ENCODE measurements around the gene KIAA1328.
"Not testable (repeated sequence)": the region's sequence is repeated elsewhere in the genome, so short reads cannot be mapped to it uniquely, and the experiment has no call there.

The KIAA1328 gene

GRCh38 chr18:36856815-36857214 lies 27.9 kb downstream of the KIAA1328 start:
- Histone ChIP-seq H3K9ac (ENCODE audit: low read length) (no peak overlapping the region), H3K36me3 (ENCODE audit: control insufficient read depth, insufficient read depth, low read length) (no peaks in the 10 kb centered on the region), H3K27ac (ENCODE audit: low read depth, low read length) (no peak overlapping the region)

DNA sequence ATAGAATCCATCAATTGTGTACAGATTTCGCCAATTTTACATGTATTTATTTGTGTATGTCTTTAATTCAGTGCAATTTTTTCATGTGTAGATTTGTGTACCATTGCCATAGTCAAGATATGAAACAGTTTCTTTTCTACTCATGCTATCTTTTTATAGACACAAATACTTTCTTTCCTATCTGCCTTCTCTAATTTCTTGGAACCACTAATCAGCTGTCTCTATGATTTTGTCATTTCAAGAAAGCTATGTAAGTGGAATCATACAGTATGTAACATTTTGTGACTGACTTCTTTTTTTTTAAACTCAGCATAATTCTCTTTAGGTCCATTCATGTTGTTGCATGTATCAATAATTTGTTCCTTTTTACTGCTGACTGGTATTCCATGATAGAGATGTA lies 33.3 kb downstream of the KIAA1328 start:
- H3K9ac ChIP-seq (ENCODE audit: low read length) = no peak overlapping the region
- H3K4me1 ChIP-seq (ENCODE audit: control insufficient read depth, insufficient read depth, low read length) = no peaks in the 10 kb centered on the region
- H3K27ac ChIP-seq (ENCODE audit: low read depth, low read length) = no peak overlapping the region
- no peaks in the 10 kb centered on the region for H3K36me3 ChIP-seq (ENCODE audit: control insufficient read depth, insufficient read depth, low read length)
- H3K4me3 ChIP-seq (ENCODE audit: low read length) = no peak overlapping the region
- H3K27me3 ChIP-seq (ENCODE audit: control insufficient read depth, insufficient read depth, low read length) = no peaks in the 10 kb centered on the region

More at GRCh38 chr18:36856815-36857214, 27.9 kb downstream of the KIAA1328 start:
- H3K4me1 ChIP-seq (ENCODE audit: control insufficient read depth, insufficient read depth, low read length) = no peaks in the 10 kb centered on the region
- no peak overlapping the region for H3K4me3 ChIP-seq (ENCODE audit: low read length)
- H3K27me3 ChIP-seq (ENCODE audit: control insufficient read depth, insufficient read depth, low read length) = no peaks in the 10 kb centered on the region

GRCh38 chr18:36867056-36867455 lies 38.1 kb downstream of the KIAA1328 start:
- Histone ChIP-seq H3K4me3 (ENCODE audit: low read length) (no peak overlapping the region), H3K27me3 (ENCODE audit: control insufficient read depth, insufficient read depth, low read length) (no peaks in the 10 kb centered on the region), H3K9ac (ENCODE audit: low read length) (no peak overlapping the region), H3K27ac (ENCODE audit: low read depth, low read length) (no peak overlapping the region), H3K36me3 (ENCODE audit: control insufficient read depth, insufficient read depth, low read length) (no peaks in the 10 kb centered on the region), H3K4me1 (ENCODE audit: control insufficient read depth, insufficient read depth, low read length) (no peaks in the 10 kb centered on the region)

DNA sequence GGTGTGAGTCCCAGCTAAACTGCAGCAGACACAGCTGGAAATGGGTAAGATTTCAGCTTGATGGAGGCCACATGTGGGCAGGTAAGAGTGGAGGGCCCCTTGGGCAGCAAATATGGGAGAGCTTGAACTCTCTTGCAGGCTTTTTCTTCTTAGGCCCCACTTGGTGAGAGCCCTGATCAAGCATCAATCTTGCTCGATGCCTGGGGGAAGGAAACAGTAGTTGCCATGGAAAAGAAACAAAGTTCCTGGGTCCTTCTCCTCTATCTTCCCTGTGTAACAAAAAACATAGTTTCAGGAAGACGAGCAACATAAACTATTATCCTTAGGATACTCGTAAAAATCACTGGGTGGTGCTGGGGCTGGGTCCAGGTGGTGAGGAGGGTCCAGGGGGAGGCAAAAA lies 42.9 kb downstream of the KIAA1328 start:
- H3K27me3 ChIP-seq (ENCODE audit: control insufficient read depth, insufficient read depth, low read length) = no peaks in the 10 kb centered on the region
- H3K36me3 ChIP-seq (ENCODE audit: control insufficient read depth, insufficient read depth, low read length) = no peaks in the 10 kb centered on the region
- H3K4me3 ChIP-seq (ENCODE audit: low read length) = no peak overlapping the region
- no peak overlapping the region for H3K9ac ChIP-seq (ENCODE audit: low read length)
- no peak overlapping the region for H3K27ac ChIP-seq (ENCODE audit: low read depth, low read length)
- no peaks in the 10 kb centered on the region for H3K4me1 ChIP-seq (ENCODE audit: control insufficient read depth, insufficient read depth, low read length)

DNA sequence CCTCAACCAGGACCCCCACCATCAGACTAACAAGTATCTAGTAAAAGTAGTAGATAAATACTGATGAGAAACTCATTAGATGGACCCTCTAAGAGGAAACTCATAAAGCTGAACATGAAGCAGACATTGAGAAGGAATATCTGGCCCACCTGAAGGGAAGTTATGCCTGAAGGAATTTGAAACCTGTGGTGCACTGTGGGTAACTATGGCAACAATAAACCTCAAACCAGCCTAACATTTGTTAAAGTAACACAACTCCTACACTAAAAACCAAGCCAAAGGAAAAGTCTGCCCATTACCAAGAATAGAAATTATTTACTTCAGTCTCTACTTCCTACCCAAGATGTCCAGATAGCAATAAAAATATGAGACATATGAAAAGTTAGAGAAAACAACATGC lies 43.4 kb downstream of the KIAA1328 start:
- Histone ChIP-seq H3K4me3 (ENCODE audit: low read length) (no peak overlapping the region), H3K27ac (ENCODE audit: low read depth, low read length) (no peak overlapping the region), H3K36me3 (ENCODE audit: control insufficient read depth, insufficient read depth, low read length) (no peaks in the 10 kb centered on the region), H3K4me1 (ENCODE audit: control insufficient read depth, insufficient read depth, low read length) (no peaks in the 10 kb centered on the region), H3K9ac (ENCODE audit: low read length) (no peak overlapping the region), H3K27me3 (ENCODE audit: control insufficient read depth, insufficient read depth, low read length) (no peaks in the 10 kb centered on the region)

DNA sequence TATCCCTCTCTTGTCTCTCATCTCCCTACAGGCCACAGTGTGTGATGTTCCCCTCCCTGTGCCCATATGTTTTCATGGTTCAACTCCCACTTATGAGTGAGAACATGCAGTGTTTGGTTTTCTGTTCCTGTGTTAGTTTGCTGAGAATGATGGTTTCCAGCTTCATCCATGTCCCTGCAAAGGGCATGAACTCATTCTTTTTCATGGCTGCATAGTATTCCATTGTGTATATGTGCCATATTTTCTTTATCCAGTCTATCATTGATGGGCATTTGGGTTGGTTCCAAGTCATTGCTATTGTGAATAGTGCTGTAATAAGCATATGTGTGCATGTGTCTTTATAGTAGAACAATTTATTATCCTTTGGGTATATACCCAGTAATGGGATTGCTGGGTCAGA lies 44.9 kb downstream of the KIAA1328 start:
- H3K9ac ChIP-seq (ENCODE audit: low read length); H3K4me1 ChIP-seq (ENCODE audit: control insufficient read depth, insufficient read depth, low read length); H3K4me3 ChIP-seq (ENCODE audit: low read length); H3K27me3 ChIP-seq (ENCODE audit: control insufficient read depth, insufficient read depth, low read length); H3K36me3 ChIP-seq (ENCODE audit: control insufficient read depth, insufficient read depth, low read length); H3K27ac ChIP-seq (ENCODE audit: low read depth, low read length): not testable (repeated sequence)

DNA sequence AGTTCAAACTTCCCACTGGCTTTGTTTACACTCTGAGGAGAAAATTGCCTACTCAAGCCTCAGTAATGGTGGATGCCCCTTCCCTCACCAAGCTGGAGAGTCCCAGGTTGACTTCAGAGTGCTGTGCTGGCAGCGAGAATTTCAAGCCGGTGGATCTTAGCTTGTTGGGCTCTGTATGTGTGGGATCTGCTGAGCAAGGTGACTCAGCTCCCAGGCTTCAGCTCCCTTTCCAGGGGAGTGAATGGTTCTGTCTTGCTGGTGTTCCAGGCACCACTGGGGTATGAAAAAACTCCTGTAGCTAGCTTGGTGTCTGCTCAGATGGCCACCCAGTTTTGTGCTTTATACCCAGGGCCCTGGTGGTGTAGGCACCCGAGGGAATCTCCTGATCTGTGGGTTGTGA lies 50.9 kb downstream of the KIAA1328 start:
- H3K27ac ChIP-seq (ENCODE audit: low read depth, low read length); H3K4me1 ChIP-seq (ENCODE audit: control insufficient read depth, insufficient read depth, low read length); H3K27me3 ChIP-seq (ENCODE audit: control insufficient read depth, insufficient read depth, low read length); H3K36me3 ChIP-seq (ENCODE audit: control insufficient read depth, insufficient read depth, low read length); H3K9ac ChIP-seq (ENCODE audit: low read length); H3K4me3 ChIP-seq (ENCODE audit: low read length): not testable (repeated sequence)

- Histone ChIP-seq H3K27me3 (ENCODE audit: control insufficient read depth, insufficient read depth, low read length) (no peaks in the 10 kb centered on the region), H3K4me3 (ENCODE audit: low read length) (no peak overlapping the region), H3K4me1 (ENCODE audit: control insufficient read depth, insufficient read depth, low read length) (peaks cover 5% of the 10 kb centered on the region), H3K27ac (ENCODE audit: low read depth, low read length) (no peak overlapping the region), H3K36me3 (ENCODE audit: control insufficient read depth, insufficient read depth, low read length) (no peaks in the 10 kb centered on the region), H3K9ac (ENCODE audit: low read length) (no peak overlapping the region)
These were observed 57.1 kb downstream of the KIAA1328 start for GRCh38 chr18:36885981-36886380.

DNA sequence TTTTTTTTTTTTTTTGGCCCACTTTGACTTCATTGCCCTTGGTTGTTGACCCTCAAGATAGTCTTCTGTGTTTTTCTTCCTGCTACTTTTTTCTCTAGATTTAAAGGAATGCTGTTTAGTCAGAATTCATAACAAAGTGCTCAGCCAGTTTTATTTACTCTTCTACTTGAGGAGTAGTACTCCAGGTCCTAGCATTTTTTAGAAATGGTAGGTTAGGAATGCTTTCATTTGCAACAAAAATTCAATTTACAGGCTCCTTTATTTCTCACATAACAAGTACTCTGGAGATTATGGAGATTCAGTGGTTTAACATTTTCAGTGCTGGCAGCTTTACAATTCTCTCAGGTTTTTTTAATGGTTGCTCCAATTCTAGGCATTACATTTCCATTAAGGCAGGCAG lies 58.2 kb downstream of the KIAA1328 start:
- no peak overlapping the region for H3K27ac ChIP-seq (ENCODE audit: low read depth, low read length)

DNA sequence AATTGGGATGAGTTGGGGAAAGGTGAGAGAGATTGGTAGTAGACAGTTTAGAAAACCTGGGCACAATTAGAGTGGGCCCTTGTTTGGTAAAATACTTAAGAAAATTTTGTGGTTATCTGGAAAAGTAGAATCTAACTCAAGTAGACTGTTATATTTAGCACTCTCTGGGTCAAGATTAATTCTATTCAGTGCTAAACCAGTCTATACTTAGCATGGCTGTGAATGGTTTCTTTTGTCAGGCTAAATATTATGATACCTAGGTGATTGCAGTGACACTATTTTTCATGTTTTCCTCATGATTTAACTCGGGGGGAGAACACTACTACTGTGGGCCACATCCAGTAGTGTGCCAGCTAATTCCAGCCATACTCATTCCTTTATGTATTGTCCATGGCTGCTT lies 58.9 kb downstream of the KIAA1328 start:
- H3K27me3 ChIP-seq (ENCODE audit: control insufficient read depth, insufficient read depth, low read length) = no peaks in the 10 kb centered on the region
- no peak overlapping the region for H3K9ac ChIP-seq (ENCODE audit: low read length)
- H3K36me3 ChIP-seq (ENCODE audit: control insufficient read depth, insufficient read depth, low read length) = no peaks in the 10 kb centered on the region
- H3K4me3 ChIP-seq (ENCODE audit: low read length) = no peak overlapping the region
- H3K4me1 ChIP-seq (ENCODE audit: control insufficient read depth, insufficient read depth, low read length) = peaks cover 5% of the 10 kb centered on the region
- no peak overlapping the region for H3K27ac ChIP-seq (ENCODE audit: low read depth, low read length)

More for the DNA sequence above, 58.2 kb downstream of the KIAA1328 start:
- H3K36me3 ChIP-seq (ENCODE audit: control insufficient read depth, insufficient read depth, low read length) = no peaks in the 10 kb centered on the region
- H3K9ac ChIP-seq (ENCODE audit: low read length) = no peak overlapping the region
- H3K4me3 ChIP-seq (ENCODE audit: low read length) = no peak overlapping the region
- peaks cover 5% of the 10 kb centered on the region for H3K4me1 ChIP-seq (ENCODE audit: control insufficient read depth, insufficient read depth, low read length)
- no peaks in the 10 kb centered on the region for H3K27me3 ChIP-seq (ENCODE audit: control insufficient read depth, insufficient read depth, low read length)

- H3K36me3 ChIP-seq (ENCODE audit: control insufficient read depth, insufficient read depth, low read length) = no peaks in the 10 kb centered on the region
- peaks cover 5% of the 10 kb centered on the region for H3K4me1 ChIP-seq (ENCODE audit: control insufficient read depth, insufficient read depth, low read length)
- H3K27ac ChIP-seq (ENCODE audit: low read depth, low read length) = no peak overlapping the region
- no peak overlapping the region for H3K4me3 ChIP-seq (ENCODE audit: low read length)
- no peaks in the 10 kb centered on the region for H3K27me3 ChIP-seq (ENCODE audit: control insufficient read depth, insufficient read depth, low read length)
- H3K9ac ChIP-seq (ENCODE audit: low read length) = no peak overlapping the region
These were observed 59.9 kb downstream of the KIAA1328 start for GRCh38 chr18:36888778-36889177.

DNA sequence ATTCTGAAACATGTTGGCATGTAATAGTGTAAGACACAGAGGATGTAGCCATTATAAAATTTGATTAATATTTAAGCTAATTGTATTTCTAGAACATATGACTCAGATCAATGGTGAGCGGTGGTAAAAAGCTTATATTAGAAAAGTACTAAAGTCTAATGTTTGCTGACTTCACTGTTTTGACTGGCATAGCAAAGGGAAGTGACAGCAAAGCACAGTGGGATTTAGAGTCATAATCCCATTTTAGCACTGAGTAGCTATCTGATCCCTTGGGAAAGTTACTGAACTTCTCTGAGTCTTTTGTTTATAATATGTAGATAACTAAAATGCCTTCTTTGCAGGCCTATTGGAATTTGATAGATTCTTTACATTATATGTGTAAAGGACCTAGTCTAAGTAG lies 60.4 kb downstream of the KIAA1328 start:
- Histone ChIP-seq H3K4me1 (ENCODE audit: control insufficient read depth, insufficient read depth, low read length) (peaks cover 5% of the 10 kb centered on the region), H3K27me3 (ENCODE audit: control insufficient read depth, insufficient read depth, low read length) (no peaks in the 10 kb centered on the region), H3K4me3 (ENCODE audit: low read length) (no peak overlapping the region), H3K36me3 (ENCODE audit: control insufficient read depth, insufficient read depth, low read length) (no peaks in the 10 kb centered on the region), H3K9ac (ENCODE audit: low read length) (no peak overlapping the region), H3K27ac (ENCODE audit: low read depth, low read length) (no peak overlapping the region)

GRCh38 chr18:36889742-36890141 lies 60.8 kb downstream of the KIAA1328 start:
- no peak overlapping the region for H3K4me3 ChIP-seq (ENCODE audit: low read length)
- H3K27ac ChIP-seq (ENCODE audit: low read depth, low read length) = no peak overlapping the region
- H3K36me3 ChIP-seq (ENCODE audit: control insufficient read depth, insufficient read depth, low read length) = no peaks in the 10 kb centered on the region
- H3K9ac ChIP-seq (ENCODE audit: low read length) = no peak overlapping the region
- no peaks in the 10 kb centered on the region for H3K27me3 ChIP-seq (ENCODE audit: control insufficient read depth, insufficient read depth, low read length)
- peaks cover 5% of the 10 kb centered on the region for H3K4me1 ChIP-seq (ENCODE audit: control insufficient read depth, insufficient read depth, low read length)
